ENCODE data around the gene AIRE. TPM values are rescaled to one million over a fixed set of nuclear protein-coding genes. Genes with fewer than 3 reads are reported as not detected.

The AIRE gene
- polyA plus RNA-seq, 1 experiment = not detected

- ChIA-PET POLR2A (no interaction called here), CTCF (no interaction called here)
- DNase-seq (ENCODE audit: low read depth, low spot score) = no peak
- Histone ChIP-seq H3K4me3 (ENCODE audit: low read depth, low read length) (no peak overlapping the region), H3K9me3 (ENCODE audit: control insufficient read depth, insufficient read depth, low read length) (no peaks in the 10 kb centered on the region; the same call in 1 of the 2 replicates), H3K27me3 (ENCODE audit: control insufficient read depth, insufficient read depth, low read length) (peaks cover 4% of the 10 kb centered on the region), H3K27ac (ENCODE audit: low read depth, low read length) (no peak overlapping the region)
- no peak for TF ChIP-seq CTCF (IDR thresholded peaks at IDR 0.05; ENCODE audit: low read depth, low read length)
Observed at GRCh38 chr21:44260066-44260465, 25.6 kb upstream of the AIRE start.

- H3K27ac ChIP-seq (ENCODE audit: low read depth, low read length) = no peak overlapping the region
- ChIA-PET POLR2A (no interaction called here), CTCF (no interaction called here)
- no peak overlapping the region for H3K4me3 ChIP-seq (ENCODE audit: low read depth, low read length)
- DNase-seq (ENCODE audit: low read depth, low spot score) = no peak
- H3K27me3 ChIP-seq (ENCODE audit: control insufficient read depth, insufficient read depth, low read length) = peaks cover 4% of the 10 kb centered on the region
- TF ChIP-seq CTCF (IDR thresholded peaks at IDR 0.05; ENCODE audit: low read depth, low read length) = no peak
- no peaks in the 10 kb centered on the region; the same call in 1 of the 2 replicates for H3K9me3 ChIP-seq (ENCODE audit: control insufficient read depth, insufficient read depth, low read length)
Observed at GRCh38 chr21:44260791-44261631, 24.7 kb upstream of the AIRE start.

- DNase-seq (ENCODE audit: low read depth, low spot score) = no peak
- Histone ChIP-seq H3K4me3 (ENCODE audit: low read depth, low read length) (no peak within 1 kb of the TSS), H3K27ac (ENCODE audit: low read depth, low read length) (no peak within 1 kb of the TSS), H3K9me3 (ENCODE audit: control insufficient read depth, insufficient read depth, low read length) (no peaks in the 10 kb centered on the region; the same call in 1 of the 2 replicates), H3K27me3 (ENCODE audit: control insufficient read depth, insufficient read depth, low read length) (peaks cover 4% of the 10 kb centered on the region)
- TF ChIP-seq CTCF (IDR thresholded peaks at IDR 0.05; ENCODE audit: low read depth, low read length) = no peak
- CTCF ChIA-PET = no interaction called here
- POLR2A ChIA-PET = no interaction called here
Observed at GRCh38 chr21:44261675-44262295, 23.9 kb upstream of the AIRE start, which contains the start of gene DNMT3L. TSS of gene DNMT3L (minus strand) at chr21:44261897. CDS start at chr21:44261259, 638 bp downstream.

GRCh38 chr21:44262338-44263056 lies 23.2 kb upstream of the AIRE start:
- no peak for TF ChIP-seq CTCF (IDR thresholded peaks at IDR 0.05; ENCODE audit: low read depth, low read length)
- CTCF ChIA-PET = no interaction called here
- Histone ChIP-seq H3K27ac (ENCODE audit: low read depth, low read length) (no peak overlapping the region), H3K27me3 (ENCODE audit: control insufficient read depth, insufficient read depth, low read length) (peaks cover 4% of the 10 kb centered on the region), H3K4me3 (ENCODE audit: low read depth, low read length) (no peak overlapping the region), H3K9me3 (ENCODE audit: control insufficient read depth, insufficient read depth, low read length) (no peaks in the 10 kb centered on the region; the same call in 1 of the 2 replicates)
- POLR2A ChIA-PET = no interaction called here
- no peak for DNase-seq (ENCODE audit: low read depth, low spot score)
